Right lobe of liver (tissue), 4 donors: ENCODE results near the gene MUC5B.

Experiments
- POLR2A ChIP-seq: fragments of 450-650 bp; IDR thresholded peaks from one replicate; pipeline ENCODE4 v1.6.1; 2017; ENCODE audit warnings: antibody characterized with exemption, mild to moderate bottlenecking
- TF ChIP-seq, protein P1 (sequence below), 4 donors: fragments of 200-600 bp in 3 of 4; fragments of 450-650 bp in 1 of 4; IDR thresholded peaks; one replicate each; pipeline versions ENCODE4 v1.5.1 to v1.8.0; 2016 to 2022; ENCODE audit warnings: antibody characterized with exemption in 4 of 4, mild to moderate bottlenecking in 2 of 4
- donor health status: DM: no; HTN: no; CAD: no.
- donor health status: DM: no; HTN: no; CAD: no.
- donor health status: DM: no; HTN: yes; CAD: no.

DNA sequence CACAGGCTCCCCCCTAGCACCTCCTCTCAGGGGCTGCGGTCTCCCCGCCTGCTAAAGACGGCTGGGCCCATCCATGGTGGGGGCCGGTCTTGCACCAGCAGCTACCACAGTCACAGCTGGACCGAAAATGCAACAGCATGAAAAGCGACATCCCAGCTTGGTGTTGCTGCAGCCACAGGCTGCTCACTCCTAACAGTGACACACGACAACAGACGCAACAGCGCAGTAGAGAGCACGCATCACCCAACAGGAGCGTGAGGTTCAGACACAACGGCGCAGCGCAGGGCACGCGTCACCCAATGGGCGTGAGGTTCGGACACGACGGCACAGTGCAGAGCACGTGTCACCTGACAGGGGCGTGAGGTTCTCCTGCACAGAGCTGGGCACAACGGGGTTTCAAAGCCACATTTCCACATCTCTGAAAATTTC is 62.5 kb downstream of the MUC5B start:
- no peak for TF ChIP-seq POLR2A
- TF ChIP-seq, protein P1, sequence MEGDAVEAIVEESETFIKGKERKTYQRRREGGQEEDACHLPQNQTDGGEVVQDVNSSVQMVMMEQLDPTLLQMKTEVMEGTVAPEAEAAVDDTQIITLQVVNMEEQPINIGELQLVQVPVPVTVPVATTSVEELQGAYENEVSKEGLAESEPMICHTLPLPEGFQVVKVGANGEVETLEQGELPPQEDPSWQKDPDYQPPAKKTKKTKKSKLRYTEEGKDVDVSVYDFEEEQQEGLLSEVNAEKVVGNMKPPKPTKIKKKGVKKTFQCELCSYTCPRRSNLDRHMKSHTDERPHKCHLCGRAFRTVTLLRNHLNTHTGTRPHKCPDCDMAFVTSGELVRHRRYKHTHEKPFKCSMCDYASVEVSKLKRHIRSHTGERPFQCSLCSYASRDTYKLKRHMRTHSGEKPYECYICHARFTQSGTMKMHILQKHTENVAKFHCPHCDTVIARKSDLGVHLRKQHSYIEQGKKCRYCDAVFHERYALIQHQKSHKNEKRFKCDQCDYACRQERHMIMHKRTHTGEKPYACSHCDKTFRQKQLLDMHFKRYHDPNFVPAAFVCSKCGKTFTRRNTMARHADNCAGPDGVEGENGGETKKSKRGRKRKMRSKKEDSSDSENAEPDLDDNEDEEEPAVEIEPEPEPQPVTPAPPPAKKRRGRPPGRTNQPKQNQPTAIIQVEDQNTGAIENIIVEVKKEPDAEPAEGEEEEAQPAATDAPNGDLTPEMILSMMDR (IDR thresholded peaks at IDR 0.05), result no peak
